ENCODE results near the gene DTX3L.
A peak's percentile ranks its signal among the peaks of the same experiment; 100 is the strongest.

DTX3L gene

DNA sequence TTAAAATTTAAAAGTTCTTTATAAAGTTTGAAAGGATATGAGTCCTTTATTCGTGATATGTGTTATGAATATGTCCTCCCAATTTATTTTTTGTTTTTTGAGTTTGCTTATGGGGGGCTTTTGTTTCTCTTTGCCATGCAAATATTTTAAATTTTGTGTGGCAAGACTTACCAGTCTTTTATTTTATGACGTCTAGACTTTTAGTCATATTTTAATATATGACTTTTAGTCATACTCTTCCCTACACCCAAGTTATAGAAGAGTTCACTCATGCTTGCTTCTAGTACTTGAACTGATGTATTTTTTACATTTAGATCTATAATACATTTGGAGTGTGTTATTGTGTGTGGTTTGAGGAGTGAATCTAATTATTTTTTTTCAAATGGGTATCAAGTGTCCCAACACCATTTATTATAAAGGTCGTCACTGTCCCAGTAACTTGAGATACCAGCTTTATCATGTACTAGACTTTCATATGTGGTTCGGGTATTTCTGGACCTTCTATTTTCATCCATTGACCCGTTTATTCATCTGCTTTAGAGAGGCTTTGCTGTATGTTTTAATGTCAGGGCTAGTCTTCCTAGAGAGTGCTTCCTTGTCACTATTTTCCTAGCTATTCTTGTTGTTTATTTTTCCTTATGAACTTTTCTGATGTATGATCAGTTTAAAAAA lies 14.1 kb downstream of the DTX3L start:
- H3K27me3 ChIP-seq (ENCODE audit: control insufficient read depth in 1 of 2, insufficient read depth in 2 of 2, low read length in 2 of 2): no peaks in the 10 kb centered on the region
- H3K4me1 ChIP-seq (ENCODE audit: control insufficient read depth in 1 of 2, insufficient read depth in 2 of 2, low read length in 2 of 2): peaks cover 0 to 3% of the 10 kb centered on the region in 2 donors
- H3K27ac ChIP-seq (ENCODE audit: low read depth, low read length): no peak overlapping the region
- H3K36me3 ChIP-seq (ENCODE audit: control insufficient read depth in 1 of 2, insufficient read depth in 2 of 2, low read length in 2 of 2): peaks cover 2 to 8% of the 10 kb centered on the region in 2 donors
- H3K4me3 ChIP-seq (ENCODE audit: low read depth in 1 of 2, low read length in 2 of 2): peak overlapping the region; percentile 57 to 64
- peaks cover 11 to 13% of the 10 kb centered on the region in 2 donors for H3K9me3 ChIP-seq (ENCODE audit: control insufficient read depth in 1 of 2, low read length in 2 of 2)
- peak overlapping the region; percentile 29 to 30 for H3K9ac ChIP-seq (ENCODE audit: low read depth in 1 of 2, low read length in 2 of 2)

DNA sequence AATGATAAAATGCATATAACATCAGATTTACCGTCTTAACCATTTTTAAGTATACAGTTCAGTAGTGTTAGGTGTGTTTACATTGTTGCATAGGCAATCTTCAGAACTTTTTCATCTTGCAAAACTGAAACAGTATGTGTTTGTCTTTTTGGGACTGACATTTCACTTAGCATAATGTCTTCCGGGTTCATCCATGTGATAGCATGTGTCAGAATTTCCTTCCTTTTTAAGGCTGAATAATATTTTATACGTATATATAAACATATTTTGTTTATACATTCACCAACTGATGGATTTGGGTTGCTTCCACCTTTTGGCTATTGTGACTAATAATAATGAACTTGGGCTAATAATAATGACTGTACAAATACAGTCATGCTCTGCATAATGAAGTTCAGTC lies 16.3 kb downstream of the DTX3L start:
- peaks cover 11 to 18% of the 10 kb centered on the region in 2 donors for H3K9me3 ChIP-seq (ENCODE audit: control insufficient read depth in 1 of 2, low read length in 2 of 2)
- no peak overlapping the region for H3K4me3 ChIP-seq (ENCODE audit: low read depth in 1 of 2, low read length in 2 of 2)
- no peaks in the 10 kb centered on the region for H3K36me3 ChIP-seq (ENCODE audit: control insufficient read depth in 1 of 2, insufficient read depth in 2 of 2, low read length in 2 of 2)
- H3K4me1 ChIP-seq (ENCODE audit: control insufficient read depth in 1 of 2, insufficient read depth in 2 of 2, low read length in 2 of 2): peaks cover 0 to 3% of the 10 kb centered on the region in 2 donors
- H3K27ac ChIP-seq (ENCODE audit: low read depth, low read length): no peak overlapping the region
- no peak overlapping the region for H3K9ac ChIP-seq (ENCODE audit: low read depth in 1 of 2, low read length in 2 of 2)
- no peaks in the 10 kb centered on the region for H3K27me3 ChIP-seq (ENCODE audit: control insufficient read depth in 1 of 2, insufficient read depth in 2 of 2, low read length in 2 of 2)

DNA sequence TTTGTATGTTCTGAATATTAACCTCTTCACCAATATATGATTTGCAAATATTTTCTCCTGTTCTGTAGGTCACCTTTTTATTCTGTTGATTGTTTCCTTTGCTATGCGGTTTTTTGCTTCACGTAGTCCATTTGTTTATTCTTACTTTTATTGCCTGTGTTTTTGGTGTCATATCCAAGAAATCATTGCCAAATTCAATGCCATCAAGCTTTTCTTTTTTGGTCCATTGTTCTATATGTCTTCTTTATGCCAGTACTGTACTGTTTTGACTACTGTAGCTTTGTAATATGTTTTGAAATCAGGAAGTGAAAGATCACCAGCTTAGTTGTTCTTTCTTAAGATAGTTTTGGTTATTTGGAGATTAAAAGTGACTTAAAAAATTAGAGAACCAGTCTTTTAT lies 17.5 kb downstream of the DTX3L start:
- Histone ChIP-seq H3K4me3 (ENCODE audit: low read depth in 1 of 2, low read length in 2 of 2) (no peak overlapping the region), H3K27ac (ENCODE audit: low read depth, low read length) (no peak overlapping the region), H3K36me3 (ENCODE audit: control insufficient read depth in 1 of 2, insufficient read depth in 2 of 2, low read length in 2 of 2) (no peaks in the 10 kb centered on the region), H3K9ac (ENCODE audit: low read depth in 1 of 2, low read length in 2 of 2) (no peak overlapping the region), H3K9me3 (ENCODE audit: control insufficient read depth in 1 of 2, low read length in 2 of 2) (peaks cover 11 to 18% of the 10 kb centered on the region in 2 donors), H3K4me1 (ENCODE audit: control insufficient read depth in 1 of 2, insufficient read depth in 2 of 2, low read length in 2 of 2) (peaks cover 0 to 3% of the 10 kb centered on the region in 2 donors), H3K27me3 (ENCODE audit: control insufficient read depth in 1 of 2, insufficient read depth in 2 of 2, low read length in 2 of 2) (no peaks in the 10 kb centered on the region)

DNA sequence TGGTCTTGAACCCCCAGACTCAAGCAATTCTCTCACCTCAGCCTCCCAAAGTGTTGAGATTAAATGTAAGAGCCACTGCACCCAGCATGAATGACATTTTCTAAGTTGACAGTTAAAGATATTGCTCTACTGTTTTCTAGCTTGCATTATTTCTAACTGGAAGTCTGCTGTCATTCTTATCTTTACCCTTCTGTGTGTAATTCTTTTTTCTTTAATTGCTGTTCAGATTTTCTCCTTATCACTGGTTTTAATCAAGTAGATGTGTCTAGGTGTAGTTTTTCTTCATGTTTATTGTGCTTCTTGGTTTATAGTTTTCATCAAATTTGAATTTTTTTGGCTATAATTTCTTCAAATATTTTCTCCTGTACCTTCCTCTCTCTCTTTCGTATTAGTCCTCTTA lies 18.3 kb downstream of the DTX3L start:
- Histone ChIP-seq H3K9ac (ENCODE audit: low read depth in 1 of 2, low read length in 2 of 2) (no peak overlapping the region), H3K4me3 (ENCODE audit: low read depth in 1 of 2, low read length in 2 of 2) (no peak overlapping the region), H3K27me3 (ENCODE audit: control insufficient read depth in 1 of 2, insufficient read depth in 2 of 2, low read length in 2 of 2) (no peaks in the 10 kb centered on the region), H3K27ac (ENCODE audit: low read depth, low read length) (no peak overlapping the region), H3K36me3 (ENCODE audit: control insufficient read depth in 1 of 2, insufficient read depth in 2 of 2, low read length in 2 of 2) (no peaks in the 10 kb centered on the region), H3K9me3 (ENCODE audit: control insufficient read depth in 1 of 2, low read length in 2 of 2) (peaks cover 11 to 18% of the 10 kb centered on the region in 2 donors), H3K4me1 (ENCODE audit: control insufficient read depth in 1 of 2, insufficient read depth in 2 of 2, low read length in 2 of 2) (no peaks in the 10 kb centered on the region)

DNA sequence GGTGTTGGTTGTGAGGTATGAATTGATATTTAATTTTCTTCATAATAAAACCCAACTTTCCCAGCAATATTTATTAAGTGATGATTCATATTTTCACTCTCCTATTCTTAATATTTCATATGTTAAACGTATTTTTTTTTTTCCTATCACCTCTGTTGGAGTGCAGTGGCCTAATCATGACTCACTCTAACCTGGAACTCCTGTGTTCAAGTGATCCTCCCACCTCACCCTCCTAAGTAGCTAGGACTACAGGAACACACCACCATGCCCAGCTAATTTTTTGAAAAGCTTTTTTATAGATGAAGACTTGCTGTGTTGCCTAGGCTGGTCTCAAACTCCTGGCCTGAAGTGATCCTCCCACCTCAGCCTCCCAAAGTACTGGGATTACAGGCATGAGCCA lies 22.0 kb downstream of the DTX3L start:
- no peaks in the 10 kb centered on the region for H3K27me3 ChIP-seq (ENCODE audit: control insufficient read depth in 1 of 2, insufficient read depth in 2 of 2, low read length in 2 of 2)
- no peak overlapping the region for H3K9ac ChIP-seq (ENCODE audit: low read depth in 1 of 2, low read length in 2 of 2)
- no peak overlapping the region for H3K4me3 ChIP-seq (ENCODE audit: low read depth in 1 of 2, low read length in 2 of 2)
- H3K9me3 ChIP-seq (ENCODE audit: control insufficient read depth in 1 of 2, low read length in 2 of 2): peaks cover 11 to 18% of the 10 kb centered on the region in 2 donors
- no peaks in the 10 kb centered on the region for H3K4me1 ChIP-seq (ENCODE audit: control insufficient read depth in 1 of 2, insufficient read depth in 2 of 2, low read length in 2 of 2)
- H3K36me3 ChIP-seq (ENCODE audit: control insufficient read depth in 1 of 2, insufficient read depth in 2 of 2, low read length in 2 of 2): no peaks in the 10 kb centered on the region
- no peak overlapping the region for H3K27ac ChIP-seq (ENCODE audit: low read depth, low read length)

DNA sequence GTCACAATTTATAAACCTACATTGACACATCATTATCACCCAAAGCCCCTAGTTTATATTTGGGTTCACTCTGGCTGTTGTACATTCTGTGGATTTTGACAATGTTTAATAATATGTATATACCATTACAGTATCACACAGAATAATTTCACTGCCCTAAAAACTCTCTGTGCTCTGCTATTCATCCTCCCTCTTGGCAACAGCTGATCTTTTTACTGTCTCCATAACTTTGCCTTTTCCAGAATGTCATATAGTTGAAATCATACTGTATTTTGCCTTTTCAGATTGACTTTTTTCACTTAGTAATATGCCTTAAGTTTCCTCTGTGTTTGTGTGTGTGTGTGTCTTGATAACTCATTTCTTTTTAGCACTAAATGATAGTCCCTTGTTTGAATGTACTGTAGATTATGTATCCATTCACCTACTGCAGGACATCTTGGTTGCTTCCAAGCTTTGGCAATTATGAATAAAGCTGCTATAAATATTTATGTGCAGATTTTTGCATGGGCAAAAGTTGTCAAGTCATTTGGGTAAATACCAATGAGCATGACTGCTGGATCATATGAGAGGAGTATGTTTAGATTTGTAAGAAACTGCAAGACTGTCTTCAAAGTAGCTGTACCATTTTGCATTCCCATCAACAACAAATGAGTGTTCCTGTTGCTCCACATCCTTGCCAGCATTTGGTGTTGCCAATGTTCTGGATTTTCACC lies 22.8 kb downstream of the DTX3L start:
- Histone ChIP-seq H3K27ac (ENCODE audit: low read depth, low read length) (no peak overlapping the region), H3K4me1 (ENCODE audit: control insufficient read depth in 1 of 2, insufficient read depth in 2 of 2, low read length in 2 of 2) (no peaks in the 10 kb centered on the region), H3K9me3 (ENCODE audit: control insufficient read depth in 1 of 2, low read length in 2 of 2) (peaks cover 5 to 12% of the 10 kb centered on the region in 2 donors), H3K36me3 (ENCODE audit: control insufficient read depth in 1 of 2, insufficient read depth in 2 of 2, low read length in 2 of 2) (no peaks in the 10 kb centered on the region), H3K9ac (ENCODE audit: low read depth in 1 of 2, low read length in 2 of 2) (no peak overlapping the region), H3K27me3 (ENCODE audit: control insufficient read depth in 1 of 2, insufficient read depth in 2 of 2, low read length in 2 of 2) (no peaks in the 10 kb centered on the region), H3K4me3 (ENCODE audit: low read depth in 1 of 2, low read length in 2 of 2) (no peak overlapping the region)

DNA sequence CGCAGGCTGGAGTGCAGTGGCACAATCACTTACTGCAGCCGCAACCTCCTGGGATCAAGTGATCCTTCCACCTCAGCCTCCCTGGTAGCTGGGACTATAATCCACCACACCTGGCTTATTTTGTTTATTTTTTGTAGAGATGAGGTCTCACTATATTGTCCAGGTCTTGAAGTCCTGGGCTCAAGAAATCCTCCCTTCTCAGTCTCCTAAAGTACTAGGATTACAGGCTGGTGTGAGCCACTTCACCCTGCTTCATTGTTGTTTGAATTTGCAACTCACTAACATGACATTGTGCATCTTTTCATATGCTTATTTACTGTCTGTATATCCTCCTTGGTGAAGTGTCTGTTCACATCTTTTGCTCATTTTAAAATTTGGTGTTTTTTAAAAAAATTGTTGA lies 23.4 kb downstream of the DTX3L start:
- H3K27me3 ChIP-seq (ENCODE audit: control insufficient read depth in 1 of 2, insufficient read depth in 2 of 2, low read length in 2 of 2): no peaks in the 10 kb centered on the region
- H3K9ac ChIP-seq (ENCODE audit: low read depth in 1 of 2, low read length in 2 of 2): no peak overlapping the region
- no peak overlapping the region for H3K4me3 ChIP-seq (ENCODE audit: low read depth in 1 of 2, low read length in 2 of 2)
- H3K9me3 ChIP-seq (ENCODE audit: control insufficient read depth in 1 of 2, low read length in 2 of 2): peaks cover 0 to 6% of the 10 kb centered on the region in 2 donors
- H3K4me1 ChIP-seq (ENCODE audit: control insufficient read depth in 1 of 2, insufficient read depth in 2 of 2, low read length in 2 of 2): no peaks in the 10 kb centered on the region
- no peak overlapping the region for H3K27ac ChIP-seq (ENCODE audit: low read depth, low read length)
- no peaks in the 10 kb centered on the region for H3K36me3 ChIP-seq (ENCODE audit: control insufficient read depth in 1 of 2, insufficient read depth in 2 of 2, low read length in 2 of 2)

DNA sequence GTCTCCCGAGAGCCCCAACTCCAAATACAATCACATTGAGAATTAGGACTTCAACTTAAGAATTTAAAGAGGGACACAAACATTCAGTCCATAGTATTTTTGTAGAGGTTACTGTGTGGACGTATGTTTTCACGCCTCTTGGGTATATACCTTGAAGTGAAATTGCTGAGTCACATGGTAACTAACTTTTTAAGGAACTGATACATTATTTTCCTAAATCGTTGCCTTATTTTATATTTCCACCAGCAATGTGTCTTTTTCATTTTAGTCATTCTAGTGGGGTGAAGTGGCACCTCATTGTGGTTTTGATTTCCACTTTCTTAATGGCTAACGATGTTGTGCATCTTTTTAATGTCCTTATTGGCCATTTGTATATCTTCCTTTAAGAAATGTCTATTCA lies 25.2 kb downstream of the DTX3L start:
- no peaks in the 10 kb centered on the region for H3K27me3 ChIP-seq (ENCODE audit: control insufficient read depth in 1 of 2, insufficient read depth in 2 of 2, low read length in 2 of 2)
- H3K4me3 ChIP-seq (ENCODE audit: low read depth in 1 of 2, low read length in 2 of 2): no peak overlapping the region
- H3K9me3 ChIP-seq (ENCODE audit: control insufficient read depth in 1 of 2, low read length in 2 of 2): no peaks in the 10 kb centered on the region
- no peaks in the 10 kb centered on the region for H3K4me1 ChIP-seq (ENCODE audit: control insufficient read depth in 1 of 2, insufficient read depth in 2 of 2, low read length in 2 of 2)
- no peak overlapping the region for H3K27ac ChIP-seq (ENCODE audit: low read depth, low read length)
- no peaks in the 10 kb centered on the region for H3K36me3 ChIP-seq (ENCODE audit: control insufficient read depth in 1 of 2, insufficient read depth in 2 of 2, low read length in 2 of 2)
- no peak overlapping the region for H3K9ac ChIP-seq (ENCODE audit: low read depth in 1 of 2, low read length in 2 of 2)

DNA sequence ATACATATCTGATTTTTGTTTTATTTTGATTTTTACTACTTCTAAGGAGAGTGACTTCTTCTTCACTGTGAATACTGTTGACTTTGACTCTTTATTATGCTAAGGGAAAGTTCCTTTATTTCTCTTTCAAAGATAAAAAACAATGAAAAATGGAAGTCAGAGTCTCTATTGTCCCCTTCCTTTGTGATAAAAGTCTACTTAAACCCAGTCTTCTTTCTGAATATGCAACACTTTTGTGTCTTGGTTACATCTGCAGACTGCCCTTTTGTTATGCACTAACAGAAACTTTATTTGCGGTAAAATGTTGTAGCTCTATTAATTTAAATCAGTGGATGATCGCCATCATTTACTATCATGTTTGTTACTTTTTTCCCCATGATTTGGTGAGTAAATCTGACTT lies 26.5 kb downstream of the DTX3L start:
- Histone ChIP-seq H3K4me3 (ENCODE audit: low read depth in 1 of 2, low read length in 2 of 2) (no peak overlapping the region), H3K9me3 (ENCODE audit: control insufficient read depth in 1 of 2, low read length in 2 of 2) (no peaks in the 10 kb centered on the region), H3K4me1 (ENCODE audit: control insufficient read depth in 1 of 2, insufficient read depth in 2 of 2, low read length in 2 of 2) (no peaks in the 10 kb centered on the region), H3K36me3 (ENCODE audit: control insufficient read depth in 1 of 2, insufficient read depth in 2 of 2, low read length in 2 of 2) (no peaks in the 10 kb centered on the region), H3K27me3 (ENCODE audit: control insufficient read depth in 1 of 2, insufficient read depth in 2 of 2, low read length in 2 of 2) (no peaks in the 10 kb centered on the region), H3K27ac (ENCODE audit: low read depth, low read length) (no peak overlapping the region), H3K9ac (ENCODE audit: low read depth in 1 of 2, low read length in 2 of 2) (no peak overlapping the region)

DNA sequence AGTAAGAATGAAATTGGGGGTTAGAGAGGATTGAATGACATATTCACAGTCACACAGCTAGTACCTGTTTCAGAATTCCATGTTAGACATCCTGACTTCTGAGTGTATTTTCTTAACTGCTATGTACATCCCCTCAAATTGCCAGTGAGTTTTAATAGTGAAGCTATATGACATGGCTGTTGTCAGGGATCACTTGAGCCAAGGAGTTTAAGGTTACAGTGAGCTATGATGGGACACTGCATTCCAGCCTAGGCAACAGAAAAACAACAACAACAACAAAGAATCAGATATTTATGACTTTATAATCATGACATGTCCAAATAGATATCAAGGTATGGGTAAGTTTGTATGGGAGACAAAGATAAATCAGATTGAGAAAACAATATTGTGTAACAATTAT lies 29.9 kb downstream of the DTX3L start:
- Histone ChIP-seq H3K9ac (ENCODE audit: low read depth in 1 of 2, low read length in 2 of 2) (no peak overlapping the region), H3K4me1 (ENCODE audit: control insufficient read depth in 1 of 2, insufficient read depth in 2 of 2, low read length in 2 of 2) (no peaks in the 10 kb centered on the region), H3K27ac (ENCODE audit: low read depth, low read length) (no peak overlapping the region), H3K4me3 (ENCODE audit: low read depth in 1 of 2, low read length in 2 of 2) (no peak overlapping the region), H3K9me3 (ENCODE audit: control insufficient read depth in 1 of 2, low read length in 2 of 2) (no peaks in the 10 kb centered on the region), H3K36me3 (ENCODE audit: control insufficient read depth in 1 of 2, insufficient read depth in 2 of 2, low read length in 2 of 2) (no peaks in the 10 kb centered on the region), H3K27me3 (ENCODE audit: control insufficient read depth in 1 of 2, insufficient read depth in 2 of 2, low read length in 2 of 2) (no peaks in the 10 kb centered on the region)

All from duodenal mucosa (tissue), 2 donors.